B cell (primary cell): Measurements from ENCODE around the gene TET2. TPM values are rescaled to one million over a fixed set of nuclear protein-coding genes. Genes with fewer than 3 reads are reported as not detected.

Experiments used
- ATAC-seq: fragments of 200-7000 bp; cut with Tn5 transposase; one replicate; pipeline ENCODE4 v1.10.0; 2021; ENCODE audit warnings: low read depth, mild to moderate bottlenecking, moderate number of reproducible peaks, moderate library complexity
- CTCF ChIA-PET: fragments of 350-600 bp; sonication (Branson Sonifier 250); formaldehyde crosslinking; loops from one replicate; lab custom pipeline; 2021; ENCODE audit warnings: antibody characterized with exemption, inconsistent platforms; lab: Charles Lee
- POLR2A ChIA-PET: fragments of 350-600 bp; sonication (Branson Sonifier 250); formaldehyde crosslinking; loops from one replicate; lab custom pipeline; 2021; ENCODE audit warnings: antibody characterized with exemption; lab: Charles Lee
- DNase-seq: peaks from one replicate; pipeline ENCODE4 v3.0.0; 2013
- H2AFZ ChIP-seq: 2 replicates; pipeline ENCODE4 v1.6.1; 2012; ENCODE audit warnings: mild to moderate bottlenecking, low read depth, low read length; ENCODE audit not compliant: insufficient read depth, poor library complexity, severe bottlenecking
- H3K27ac ChIP-seq, 2 donors: 1 replicate in 1 of 2; 2 replicates in 1 of 2; pipeline ENCODE4 v1.5.1; 2012 to 2013; ENCODE audit warnings: low read length in 2 of 2, mild to moderate bottlenecking in 2 of 2, moderate library complexity in 1 of 2
- H3K27me3 ChIP-seq, 4 experiments: fragments of 200-600 bp in 1 of 4; sonication (generic) in 1 of 4; replicated peaks in 1 of 4; 1 replicate in 2 of 4; 2 replicates in 2 of 4; pipeline versions ENCODE4 v1.6.1 to v1.7.0; 2013 to 2016; ENCODE audit warnings: low read length in 3 of 4, mild to moderate bottlenecking in 2 of 4, mixed read lengths in 1 of 4, moderate library complexity in 1 of 4; ENCODE audit not compliant: insufficient read depth in 4 of 4, control insufficient read depth in 3 of 4; ENCODE audit errors: control extremely low read depth in 1 of 4
- H3K36me3 ChIP-seq, 2 experiments: replicated peaks in 1 of 2; 1 replicate in 1 of 2; 2 replicates in 1 of 2; pipeline versions ENCODE4 v1.6.1 to v1.7.1; 2013; ENCODE audit warnings: low read length in 1 of 2; ENCODE audit not compliant: insufficient read depth in 2 of 2, control insufficient read depth in 1 of 2; ENCODE audit errors: control extremely low read depth in 1 of 2, extremely low read depth in 1 of 2
- H3K4me1 ChIP-seq, 2 donors: fragments of 200-600 bp in 1 of 2; sonication (generic) in 1 of 2; 1 replicate in 1 of 2; 2 replicates in 1 of 2; pipeline versions ENCODE4 v1.5.1 to v1.6.1; 2013 to 2017; ENCODE audit warnings: low read length in 2 of 2; ENCODE audit not compliant: control insufficient read depth in 2 of 2, insufficient read depth in 2 of 2
- H3K4me2 ChIP-seq: replicated peaks from 2 replicates; pipeline ENCODE3; 2012; ENCODE audit warnings: mild to moderate bottlenecking, low read depth, low read length; ENCODE audit not compliant: poor library complexity, severe bottlenecking
- H3K4me3 ChIP-seq, 5 experiments: fragments of 200-600 bp in 1 of 5; sonication (generic) in 1 of 5; 1 replicate in 3 of 5; 2 replicates in 2 of 5; pipeline versions ENCODE4 v1.5.1 to v1.7.0; 2011 to 2016; ENCODE audit warnings: low read length in 4 of 5, mild to moderate bottlenecking in 4 of 5, low read depth in 2 of 5, control low read depth in 1 of 5, moderate library complexity in 1 of 5; ENCODE audit not compliant: insufficient read depth in 1 of 5; ENCODE audit errors: control extremely low read depth in 1 of 5, extremely low read depth in 1 of 5
- H3K79me2 ChIP-seq: fragments of 200-600 bp; sonication (generic); one replicate; pipeline ENCODE4 v1.6.0; 2016; ENCODE audit warnings: low read length; ENCODE audit not compliant: control insufficient read depth, insufficient read depth
- H3K9ac ChIP-seq: fragments of 200-600 bp; sonication (generic); 2 replicates; pipeline ENCODE4 v1.6.1; 2017; ENCODE audit warnings: mild to moderate bottlenecking, low read length, moderate library complexity
- H3K9me3 ChIP-seq, 3 donors: one replicate each; pipeline versions ENCODE4 v1.6.1 to v1.7.1; 2013; ENCODE audit warnings: low read length in 2 of 3; ENCODE audit not compliant: control insufficient read depth in 2 of 3, insufficient read depth in 1 of 3; ENCODE audit errors: control extremely low read depth in 1 of 3
- H4K20me1 ChIP-seq: 2 replicates; pipeline ENCODE4 v1.6.0; 2012; ENCODE audit warnings: mild to moderate bottlenecking, low read length; ENCODE audit not compliant: insufficient read depth, control insufficient read depth, poor library complexity, severe bottlenecking
- H3K27ac Mint-ChIP-seq: one replicate; pipeline ENCODE4 v1.8.0; 2021; ENCODE audit warnings: mixed read lengths
- H3K27me3 Mint-ChIP-seq: one replicate; pipeline ENCODE4 v1.8.0; 2021; ENCODE audit warnings: mixed read lengths
- H3K4me1 Mint-ChIP-seq: one replicate; pipeline ENCODE4 v1.8.0; 2021; ENCODE audit warnings: mixed read lengths
- H3K4me3 Mint-ChIP-seq: one replicate; pipeline ENCODE4 v1.8.0; 2021; ENCODE audit warnings: mixed read lengths
- H3K9me3 Mint-ChIP-seq: one replicate; pipeline ENCODE4 v1.8.0; 2022; ENCODE audit warnings: mixed read lengths; ENCODE audit not compliant: insufficient read depth
- EZH2 ChIP-seq: IDR thresholded peaks from 2 replicates; pipeline ENCODE4 v1.6.1; 2012; ENCODE audit warnings: borderline replicate concordance, low read depth, mild to moderate bottlenecking, moderate library complexity, low read length; ENCODE audit not compliant: insufficient read depth, poor library complexity, severe bottlenecking
- WGBS: methylation state at CpG from one replicate; pipeline ENCODE4 v1.1.5; 2013; ENCODE audit warnings: missing lambda C conversion rate; ENCODE audit not compliant: insufficient coverage; 5-methylcytosine and 5-hydroxymethylcytosine counted together
- intact Hi-C: fragments of 100-400 bp; cut with micrococcal nuclease; formaldehyde crosslinking; loops from one replicate; pipeline ENCODE4 v1.10.0; 2022
- polyA plus RNA-seq: library from polyadenylated mRNA; depleted of rRNA; stranded (reverse); fragments of >200 nt; gene quantifications from 2 replicates; pipeline ENCODE4 v1.2.3, GENCODE V29; 2012
- total RNA-seq, 2 donors: library from RNA; stranded (reverse); fragments of 120-200 nt in 1 of 2; gene quantifications; 1 replicate in 1 of 2; 2 replicates in 1 of 2; pipeline versions ENCODE4 v1.2.3 to v1.2.4, GENCODE V29; 2013 to 2022
- TF ChIP-seq, protein P1 (sequence below): fragments of 200-600 bp; IDR thresholded peaks from one replicate; pipeline ENCODE4 v1.8.0; 2022; ENCODE audit warnings: antibody characterized with exemption, mild to moderate bottlenecking

TET2 gene
- total and polyA plus RNA-seq, 2 donors (not counting 1 experiment from before 2014, with no cell fraction given), result 7.1 to 56.8 TPM

DNA sequence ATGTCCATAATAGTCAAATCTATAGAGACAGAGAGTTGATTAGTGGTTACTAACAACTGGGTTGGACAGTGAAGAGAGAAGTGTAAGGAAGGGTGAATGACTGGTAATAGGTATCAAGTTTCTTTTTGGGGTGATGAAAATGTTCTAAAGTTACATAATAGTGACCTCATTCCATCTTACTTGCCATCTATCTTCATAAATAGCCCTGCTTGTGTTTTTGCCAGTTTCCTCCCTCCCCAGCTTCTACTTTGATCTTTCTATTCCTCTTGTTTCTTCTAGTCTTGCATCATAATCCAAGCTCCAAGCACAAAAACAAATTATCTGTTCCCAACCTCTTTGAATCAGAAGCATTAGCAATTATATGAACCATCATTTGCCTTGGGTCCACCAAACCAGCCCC, 40.2 kb upstream of the TET2 start:
- Histone ChIP-seq H3K9me3 (no peaks in the 10 kb centered on the region), H3K9ac (no peak overlapping the region), H3K4me1 (no peaks in the 10 kb centered on the region), H3K36me3 (no peaks in the 10 kb centered on the region), H3K27me3 (no peaks in the 10 kb centered on the region), H3K4me3 (no peak overlapping the region), H2AFZ (no peak overlapping the region), H3K4me2 (no peak overlapping the region), H3K27ac (no peak overlapping the region), H4K20me1 (no peaks in the 10 kb centered on the region), H3K79me2 (no peaks in the 10 kb centered on the region)
- Mint-ChIP-seq H3K27ac (no peak overlapping the region), H3K4me1 (no peaks in the 10 kb centered on the region), H3K4me3 (no peak overlapping the region), H3K27me3 (peaks cover 22% of the 10 kb centered on the region), H3K9me3 (peaks cover 2% of the 10 kb centered on the region)
- DNase-seq (no peak), ATAC-seq (no peak)
- TF ChIP-seq EZH2, result no peak
- TF ChIP-seq, protein P1, sequence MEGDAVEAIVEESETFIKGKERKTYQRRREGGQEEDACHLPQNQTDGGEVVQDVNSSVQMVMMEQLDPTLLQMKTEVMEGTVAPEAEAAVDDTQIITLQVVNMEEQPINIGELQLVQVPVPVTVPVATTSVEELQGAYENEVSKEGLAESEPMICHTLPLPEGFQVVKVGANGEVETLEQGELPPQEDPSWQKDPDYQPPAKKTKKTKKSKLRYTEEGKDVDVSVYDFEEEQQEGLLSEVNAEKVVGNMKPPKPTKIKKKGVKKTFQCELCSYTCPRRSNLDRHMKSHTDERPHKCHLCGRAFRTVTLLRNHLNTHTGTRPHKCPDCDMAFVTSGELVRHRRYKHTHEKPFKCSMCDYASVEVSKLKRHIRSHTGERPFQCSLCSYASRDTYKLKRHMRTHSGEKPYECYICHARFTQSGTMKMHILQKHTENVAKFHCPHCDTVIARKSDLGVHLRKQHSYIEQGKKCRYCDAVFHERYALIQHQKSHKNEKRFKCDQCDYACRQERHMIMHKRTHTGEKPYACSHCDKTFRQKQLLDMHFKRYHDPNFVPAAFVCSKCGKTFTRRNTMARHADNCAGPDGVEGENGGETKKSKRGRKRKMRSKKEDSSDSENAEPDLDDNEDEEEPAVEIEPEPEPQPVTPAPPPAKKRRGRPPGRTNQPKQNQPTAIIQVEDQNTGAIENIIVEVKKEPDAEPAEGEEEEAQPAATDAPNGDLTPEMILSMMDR, result no peak
- intact Hi-C loops, result no loop called here
- ChIA-PET CTCF (interaction anchor here (0.6 to 0.7 kb wide), 2 partner anchors 178 to 1645 kb away, joined by 3 read pairs; no protein-coding TSS in a partner anchor), POLR2A (no interaction called here)

DNA sequence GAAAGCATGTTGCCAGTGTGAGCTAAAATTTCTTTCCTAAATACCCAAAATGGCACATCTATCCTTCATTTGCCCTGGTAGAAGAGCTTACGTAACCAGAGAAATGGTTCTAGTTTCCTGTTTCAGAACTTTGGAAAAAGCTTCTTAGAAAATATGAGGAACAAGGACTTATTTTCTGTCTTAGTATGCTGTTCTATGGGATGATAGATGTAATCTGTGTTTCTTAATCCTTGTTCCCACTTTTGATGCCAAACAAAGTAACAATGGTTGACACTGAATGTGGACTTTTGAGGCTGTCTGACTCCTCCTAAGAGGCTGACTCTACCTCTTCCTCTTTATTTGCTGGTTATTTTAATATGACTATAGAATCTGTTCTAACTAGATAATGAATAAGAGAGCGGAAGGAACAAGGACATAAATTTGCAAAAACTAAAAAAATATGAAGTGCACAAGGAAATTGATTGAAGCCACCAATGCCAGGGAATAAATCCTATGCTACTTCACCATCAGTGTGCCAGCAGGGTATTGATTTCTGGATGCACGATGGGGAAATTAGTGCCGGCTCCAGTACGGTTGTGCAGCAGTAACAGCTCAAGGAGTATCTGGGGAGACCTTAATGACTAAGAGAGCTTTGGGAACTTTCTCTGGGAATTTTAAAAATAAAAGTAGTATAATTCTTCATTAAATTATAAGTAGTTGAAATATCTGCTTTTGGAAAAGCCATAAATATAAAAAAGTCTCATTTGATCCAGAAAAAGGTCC, 39.4 kb upstream of the TET2 start:
- Histone ChIP-seq H4K20me1 (no peaks in the 10 kb centered on the region), H3K9ac (no peak overlapping the region), H3K27ac (no peak overlapping the region), H3K36me3 (no peaks in the 10 kb centered on the region), H3K79me2 (no peaks in the 10 kb centered on the region), H3K4me1 (no peaks in the 10 kb centered on the region), H2AFZ (no peak overlapping the region), H3K27me3 (no peaks in the 10 kb centered on the region), H3K4me3 (no peak overlapping the region), H3K9me3 (no peaks in the 10 kb centered on the region), H3K4me2 (no peak overlapping the region)
- DNase-seq, result no peak
- Mint-ChIP-seq H3K27me3 (peaks cover 22% of the 10 kb centered on the region), H3K4me1 (no peaks in the 10 kb centered on the region), H3K9me3 (peaks cover 2% of the 10 kb centered on the region), H3K4me3 (no peak overlapping the region), H3K27ac (no peak overlapping the region)
- intact Hi-C loops, result no loop called here
- 100% methylated on average over 2 of the region's 5 CpGs for WGBS
- no peak for ATAC-seq
- ChIA-PET POLR2A (no interaction called here), CTCF (interaction anchor here (0.6 kb wide), 1 partner anchor 179 kb away, joined by 3 read pairs; no protein-coding TSS in a partner anchor)
- TF ChIP-seq EZH2, result no peak
- TF ChIP-seq, protein P1, result no peak
